H7 (cell line): ENCODE measurements around the gene UBE2L6. TPM values are rescaled to one million over a fixed set of nuclear protein-coding genes. Genes with fewer than 3 reads are reported as not detected.

Source experiments
- DNase-seq: peaks from one replicate; pipeline ENCODE4 v3.0.0; 2012
- H3K27me3 ChIP-seq: 2 replicates; pipeline ENCODE4 v1.6.0; 2011; ENCODE audit warnings: mild to moderate bottlenecking, low read length; ENCODE audit not compliant: control insufficient read depth, insufficient read depth
- H3K36me3 ChIP-seq: replicated peaks from 2 replicates; pipeline ENCODE4 v1.5.1; 2011; ENCODE audit warnings: low read length; ENCODE audit not compliant: control insufficient read depth, insufficient read depth
- H3K4me3 ChIP-seq: 2 replicates; pipeline ENCODE4 v1.5.1; 2011; ENCODE audit warnings: low read depth, mild to moderate bottlenecking, control low read depth, low read length, moderate library complexity; ENCODE audit not compliant: insufficient read depth
- total RNA-seq: library from RNA; depleted of rRNA; stranded (reverse); fragments of >200 nt; shearing (Covaris generic); gene quantifications from 2 replicates; pipeline ENCODE4 v1.2.3, GENCODE V29; 2014; rRNA removed

Gene UBE2L6
- 9.5 and 17.6 TPM in 2 replicates for total RNA-seq

DNA sequence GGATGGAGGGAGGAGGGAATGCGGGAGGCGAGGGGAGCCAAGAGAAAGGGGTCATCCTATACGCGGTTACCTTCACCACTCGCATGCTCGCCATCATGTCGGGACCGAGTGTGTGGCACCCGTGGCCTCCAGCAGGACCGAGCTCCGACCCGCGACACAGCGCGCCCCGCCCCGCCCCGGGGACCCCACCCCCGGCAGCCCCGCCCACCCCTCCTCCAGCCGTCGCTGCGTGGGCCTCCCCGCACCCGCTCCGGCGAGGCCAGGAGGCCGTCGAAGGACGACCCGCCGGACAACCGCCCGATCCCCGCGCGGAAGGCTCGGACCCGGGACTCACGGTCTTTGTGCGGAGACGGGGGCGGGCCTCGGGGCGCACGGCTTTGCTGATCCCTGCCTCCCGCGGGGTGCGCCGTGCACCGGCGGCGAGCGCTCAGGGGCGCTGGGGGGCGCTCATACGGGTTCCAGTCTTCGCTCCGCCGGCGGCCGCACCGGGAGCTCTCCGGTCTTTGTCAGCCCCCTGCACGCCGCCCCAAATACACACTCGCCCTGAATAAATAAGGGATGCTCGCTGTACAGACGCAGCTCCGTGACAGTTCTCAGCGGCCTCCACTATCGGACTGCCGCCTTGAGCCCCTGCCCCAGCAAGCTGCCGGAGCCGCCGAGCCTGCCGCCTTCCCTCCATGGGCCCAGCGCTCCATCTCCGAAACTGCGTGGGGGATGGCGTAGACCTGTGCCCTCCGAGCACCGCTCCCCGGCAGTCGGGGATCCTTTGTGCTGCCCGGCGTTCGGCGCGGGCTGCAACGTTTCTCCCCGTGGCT lies at the start of gene UBE2L6:
TSS of gene UBE2L6 (minus strand) at position 158 of the 815 bp plus-strand sequence. CDS start at position 97, 61 bp downstream.
- H3K4me3 ChIP-seq = peak within 1 kb of the TSS; percentile 83
- no peaks in the 10 kb centered on the region for H3K36me3 ChIP-seq
- DNase-seq = peak; percentile 92
- peaks cover 5% of the 10 kb centered on the region; the same call in 1 of the 2 replicates for H3K27me3 ChIP-seq

- Histone ChIP-seq H3K27me3 (no peaks in the 10 kb centered on the region), H3K36me3 (peaks cover 3% of the 10 kb centered on the region), H3K4me3 (no peak overlapping the region)
- no peak for DNase-seq
These were observed 49.1 kb upstream of the UBE2L6 start for GRCh38 chr11:57616595-57616994.

GRCh38 chr11:57615308-57615707 lies 47.8 kb upstream of the UBE2L6 start:
- Histone ChIP-seq H3K36me3 (peaks cover 4% of the 10 kb centered on the region), H3K27me3 (no peaks in the 10 kb centered on the region), H3K4me3 (no peak overlapping the region)
- DNase-seq = no peak

DNA sequence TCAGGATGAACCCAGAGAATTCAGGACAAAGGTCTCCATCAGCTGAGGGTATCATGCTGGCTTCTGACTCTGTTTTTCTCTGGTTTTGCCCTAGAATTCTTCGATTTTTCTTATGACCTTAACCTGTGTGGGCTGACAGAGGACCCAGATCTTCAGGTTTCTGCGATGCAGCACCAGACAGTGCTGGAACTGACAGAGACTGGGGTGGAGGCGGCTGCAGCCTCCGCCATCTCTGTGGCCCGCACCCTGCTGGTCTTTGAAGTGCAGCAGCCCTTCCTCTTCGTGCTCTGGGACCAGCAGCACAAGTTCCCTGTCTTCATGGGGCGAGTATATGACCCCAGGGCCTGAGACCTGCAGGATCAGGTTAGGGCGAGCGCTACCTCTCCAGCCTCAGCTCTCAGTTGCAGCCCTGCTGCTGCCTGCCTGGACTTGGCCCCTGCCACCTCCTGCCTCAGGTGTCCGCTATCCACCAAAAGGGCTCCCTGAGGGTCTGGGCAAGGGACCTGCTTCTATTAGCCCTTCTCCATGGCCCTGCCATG lies 46.8 kb upstream of the UBE2L6 start:
- DNase-seq = no peak
- no peaks in the 10 kb centered on the region for H3K27me3 ChIP-seq
- peaks cover 4% of the 10 kb centered on the region for H3K36me3 ChIP-seq
- no peak overlapping the region for H3K4me3 ChIP-seq

DNA sequence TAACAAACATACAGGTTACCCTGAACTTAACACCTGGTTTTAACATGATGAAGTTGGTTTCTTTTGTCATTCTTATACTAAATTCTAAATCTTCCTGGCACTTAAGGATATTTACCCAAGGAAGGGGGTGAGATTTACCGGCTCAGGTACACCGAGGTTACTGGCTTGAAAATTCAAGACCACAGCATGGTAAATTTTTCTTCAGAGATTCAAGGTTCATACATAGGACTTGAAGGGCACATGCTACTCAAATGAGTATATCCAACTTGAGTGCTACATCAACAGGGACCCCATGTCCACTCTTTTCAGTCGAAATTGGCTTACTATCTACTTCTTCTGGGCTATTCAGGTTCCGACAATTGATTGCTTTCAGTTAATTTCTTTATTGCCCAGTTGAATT lies 42.7 kb upstream of the UBE2L6 start:
- H3K4me3 ChIP-seq = no peak overlapping the region
- H3K36me3 ChIP-seq = peaks cover 7% of the 10 kb centered on the region
- H3K27me3 ChIP-seq = no peaks in the 10 kb centered on the region
- DNase-seq = no peak

DNA sequence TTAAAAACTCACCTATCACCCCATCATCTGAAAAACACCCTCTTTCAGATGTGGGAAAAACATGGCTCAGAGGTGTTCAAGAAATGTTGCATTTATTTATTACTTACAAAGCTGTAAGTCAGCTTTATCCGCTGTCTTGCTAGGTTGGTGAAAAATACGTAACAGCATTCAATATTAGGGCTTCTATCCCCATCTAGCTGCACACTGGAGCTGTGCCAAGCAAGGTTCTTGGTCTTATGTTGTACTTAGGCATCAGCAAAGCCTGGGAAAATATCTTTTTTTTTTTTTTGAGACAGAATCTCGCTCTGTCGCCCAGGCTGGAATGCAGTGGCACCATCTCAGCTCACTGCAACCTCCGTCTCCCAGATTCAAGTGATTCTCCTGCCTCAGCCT lies 37.6 kb upstream of the UBE2L6 start:
- DNase-seq = no peak
- Histone ChIP-seq H3K27me3 (no peaks in the 10 kb centered on the region), H3K4me3 (no peak overlapping the region)

DNA sequence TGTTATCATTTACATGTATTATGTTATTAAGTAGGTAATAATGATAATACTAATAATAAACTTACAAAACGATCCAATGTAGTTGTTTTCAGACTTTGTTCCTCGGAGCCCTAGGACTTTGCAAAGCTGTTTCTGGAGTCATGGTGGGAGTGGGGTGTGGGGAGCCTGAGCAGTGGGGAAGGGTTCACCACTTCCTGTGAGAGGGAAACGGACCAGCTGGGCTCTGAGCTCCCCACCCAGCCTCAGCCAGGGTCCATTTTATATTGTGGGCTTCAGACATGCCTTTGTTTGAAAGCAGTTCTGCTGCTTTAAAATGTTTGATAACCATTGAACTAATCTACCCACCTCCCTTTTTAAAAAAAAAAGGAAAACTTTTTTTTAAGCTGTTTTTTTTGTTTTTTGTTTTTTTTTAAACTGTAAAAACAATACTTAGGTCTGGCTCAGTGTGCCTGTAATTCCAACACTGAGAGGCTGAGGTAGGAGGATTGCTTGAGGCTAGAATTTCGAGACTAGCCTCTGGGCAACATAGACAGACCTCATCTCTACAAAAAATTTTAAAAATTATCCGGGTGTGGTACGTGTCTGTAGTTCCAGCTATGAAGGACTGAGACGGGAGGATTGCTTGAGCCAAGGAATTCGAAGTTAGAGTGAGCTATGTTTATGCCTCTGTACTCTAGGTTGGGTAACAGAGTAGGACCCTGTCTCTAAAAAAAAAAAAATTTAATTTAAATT lies 37.0 kb upstream of the UBE2L6 start:
- Histone ChIP-seq H3K27me3 (no peaks in the 10 kb centered on the region), H3K36me3 (peaks cover 4% of the 10 kb centered on the region), H3K4me3 (no peak overlapping the region)
- peak; percentile 39 for DNase-seq

More for the DNA sequence above, 37.6 kb upstream of the UBE2L6 start:
- H3K36me3 ChIP-seq = peaks cover 4% of the 10 kb centered on the region

DNA sequence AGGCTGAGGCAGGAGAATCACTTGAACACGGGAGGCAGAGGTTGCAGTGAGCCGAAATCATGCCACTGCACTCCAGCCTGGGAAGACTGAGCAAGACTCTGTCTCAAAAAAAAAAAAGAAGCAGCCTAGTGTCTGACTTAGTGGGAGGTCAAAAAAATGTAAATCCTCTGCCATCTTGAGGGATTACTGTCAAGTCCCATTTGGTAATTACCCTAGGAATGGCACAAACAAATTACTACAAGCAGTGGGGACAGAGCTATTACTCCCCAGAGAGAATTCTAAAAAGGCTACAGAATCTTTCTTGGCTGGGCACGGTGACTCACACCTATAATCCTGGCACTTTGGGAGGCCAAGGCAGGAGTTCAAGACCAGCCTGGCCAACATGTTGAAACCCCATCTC lies 33.8 kb upstream of the UBE2L6 start:
- peaks cover 1% of the 10 kb centered on the region for H3K36me3 ChIP-seq
- H3K4me3 ChIP-seq = no peak overlapping the region
- no peaks in the 10 kb centered on the region for H3K27me3 ChIP-seq
- no peak for DNase-seq

DNA sequence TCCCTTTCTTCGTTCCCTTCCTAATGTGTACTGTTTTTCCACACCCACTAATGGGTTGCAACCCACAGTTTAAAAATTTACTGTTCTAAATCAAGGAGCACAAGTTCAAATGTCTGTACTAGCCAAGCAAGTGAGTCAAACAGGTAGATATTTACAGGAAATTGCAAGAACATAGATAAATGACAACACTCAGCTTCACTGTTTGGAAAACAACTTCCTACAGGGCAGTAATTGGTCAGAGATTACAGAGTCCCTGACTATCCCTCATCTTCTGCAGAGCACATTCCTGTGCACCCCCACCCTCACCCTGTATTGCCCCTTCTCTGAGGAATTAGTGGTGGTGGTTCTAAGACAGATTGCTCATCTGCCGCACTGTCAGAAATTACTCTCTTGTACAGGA lies 31.9 kb upstream of the UBE2L6 start:
- Histone ChIP-seq H3K36me3 (peaks cover 1% of the 10 kb centered on the region; the same call in 1 of the 2 replicates), H3K27me3 (no peaks in the 10 kb centered on the region), H3K4me3 (no peak overlapping the region)
- no peak for DNase-seq

GRCh38 chr11:57598831-57599155 lies 31.3 kb upstream of the UBE2L6 start:
- no peak for DNase-seq
- no peak overlapping the region for H3K4me3 ChIP-seq

GRCh38 chr11:57597916-57598830 lies 30.7 kb upstream of the UBE2L6 start:
- H3K4me3 ChIP-seq = peak overlapping the region; percentile 56
- DNase-seq = peak; percentile 98
- H3K36me3 ChIP-seq = peaks cover 1% of the 10 kb centered on the region; the same call in 1 of the 2 replicates
- H3K27me3 ChIP-seq = no peaks in the 10 kb centered on the region

More at GRCh38 chr11:57598831-57599155, 31.3 kb upstream of the UBE2L6 start:
- Histone ChIP-seq H3K36me3 (peaks cover 1% of the 10 kb centered on the region; the same call in 1 of the 2 replicates), H3K27me3 (no peaks in the 10 kb centered on the region)

- no peaks in the 10 kb centered on the region for H3K27me3 ChIP-seq
- peak within 1 kb of the TSS; percentile 56 for H3K4me3 ChIP-seq
- peaks cover 1% of the 10 kb centered on the region; the same call in 1 of the 2 replicates for H3K36me3 ChIP-seq
- DNase-seq = no peak
These were observed 30.0 kb upstream of the UBE2L6 start, which contains the start of gene SERPING1 for GRCh38 chr11:57597461-57597915. TSS of gene SERPING1 (plus strand) at chr11:57597685. CDS start at chr11:57598271, 586 bp downstream.

GRCh38 chr11:57596266-57596885 lies 28.9 kb upstream of the UBE2L6 start:
- no peak for DNase-seq
- Histone ChIP-seq H3K4me3 (no peak overlapping the region), H3K27me3 (no peaks in the 10 kb centered on the region), H3K36me3 (no peaks in the 10 kb centered on the region)
